ENCODE results near the gene GEMIN2. TPM values are rescaled to one million over a fixed set of nuclear protein-coding genes. Genes with fewer than 3 reads are reported as not detected.

GEMIN2 gene
- total RNA-seq, 1 experiment from 2014 or later, result 15.1 TPM

GRCh38 chr14:39080886-39081285 lies 33.2 kb upstream of the GEMIN2 start:
- ChIA-PET CTCF (no interaction called here), POLR2A (no interaction called here)
- ATAC-seq (no peak), DNase-seq (ENCODE audit: low read depth, low spot score) (no peak)
- H3K4me3 ChIP-seq (ENCODE audit: low read depth in 2 of 2, low read length in 2 of 2), result no peak overlapping the region
- BruUV-seq (replicated peaks), result no TSS peak
- H3K27me3 ChIP-seq (ENCODE audit: control insufficient read depth, insufficient read depth, low read length), result no peaks in the 10 kb centered on the region
- no peaks in the 10 kb centered on the region for H3K9me3 ChIP-seq (ENCODE audit: control insufficient read depth, insufficient read depth, low read depth, low read length)
- in situ Hi-C loops (cut with HindIII; ENCODE audit: low pct_unique_long_range_greater_than_20kb, low sequenced_read_pairs), result no loop called here
- TF ChIP-seq TCF7L2 (IDR thresholded peaks at IDR 0.05; ENCODE audit: low read depth, low read length) (no peak), CTCF (IDR thresholded peaks at IDR 0.05) (no peak), SIN3A (IDR thresholded peaks at IDR 0.05; ENCODE audit: borderline replicate concordance, insufficient read depth, low read depth, low read length) (no peak), REST (IDR thresholded peaks at IDR 0.05; ENCODE audit: insufficient read depth in 1 of 2, low read depth in 2 of 2, low read length in 1 of 2) (no peak), POLR2AphosphoS5 (IDR thresholded peaks at IDR 0.05; ENCODE audit: low read depth, low read length) (no peak)
- H3K36me3 ChIP-seq (ENCODE audit: control insufficient read depth, insufficient read depth, low read length), result peaks cover 6% of the 10 kb centered on the region; the same call in 1 of the 2 replicates
- no peaks in the 10 kb centered on the region for H3K4me1 ChIP-seq (ENCODE audit: control insufficient read depth, insufficient read depth, low read length)
- intact Hi-C loops (cut with micrococcal nuclease; ENCODE audit: unreplicated experiment), result no loop called here
- H3K27ac ChIP-seq (ENCODE audit: low read length), result no peak overlapping the region

- ATAC-seq, result no peak
- Histone ChIP-seq H3K27me3 (ENCODE audit: control insufficient read depth, insufficient read depth, low read length) (no peaks in the 10 kb centered on the region), H3K9me3 (ENCODE audit: control insufficient read depth, insufficient read depth, low read depth, low read length) (no peaks in the 10 kb centered on the region), H3K4me1 (ENCODE audit: control insufficient read depth, insufficient read depth, low read length) (no peaks in the 10 kb centered on the region), H3K36me3 (ENCODE audit: control insufficient read depth, insufficient read depth, low read length) (peaks cover 9% of the 10 kb centered on the region; the same call in 1 of the 2 replicates), H3K4me3 (ENCODE audit: low read depth in 2 of 2, low read length in 2 of 2) (no peak overlapping the region), H3K27ac (ENCODE audit: low read length) (no peak overlapping the region)
- POLR2A ChIA-PET, result no interaction called here
- TF ChIP-seq POLR2AphosphoS5 (IDR thresholded peaks at IDR 0.05; ENCODE audit: low read depth, low read length), result no peak
- no peak for TF ChIP-seq SIN3A (IDR thresholded peaks at IDR 0.05; ENCODE audit: borderline replicate concordance, insufficient read depth, low read depth, low read length)
- TF ChIP-seq REST (IDR thresholded peaks at IDR 0.05; ENCODE audit: insufficient read depth in 1 of 2, low read depth in 2 of 2, low read length in 1 of 2), result no peak
- no peak for TF ChIP-seq CTCF (IDR thresholded peaks at IDR 0.05)
- TF ChIP-seq TCF7L2 (IDR thresholded peaks at IDR 0.05; ENCODE audit: low read depth, low read length), result no peak
- no peak for DNase-seq (ENCODE audit: low read depth, low spot score)
- in situ Hi-C loops (cut with HindIII; ENCODE audit: low pct_unique_long_range_greater_than_20kb, low sequenced_read_pairs) (no loop called here), intact Hi-C loops (cut with micrococcal nuclease; ENCODE audit: unreplicated experiment) (no loop called here)
- no TSS peak for BruUV-seq (replicated peaks)
- CTCF ChIA-PET, result no interaction called here
Observed at GRCh38 chr14:39083127-39083526, 31.0 kb upstream of the GEMIN2 start.
